Ovary (tissue), 3 donors: ENCODE results near the gene ETV4.

Experiments used
- EP300 ChIP-seq: sonication (generic); formaldehyde crosslinking; IDR thresholded peaks from one replicate; pipeline ENCODE4 v1.6.1; 2017; ENCODE audit warnings: antibody characterized with exemption
- POLR2A ChIP-seq: fragments of 450-650 bp; IDR thresholded peaks from one replicate; pipeline ENCODE4 v1.6.1; 2017; ENCODE audit warnings: antibody characterized with exemption, mild to moderate bottlenecking, moderate library complexity
- TF ChIP-seq, protein P1 (sequence below), 3 donors: fragments of 450-650 bp in 2 of 3; fragments of 200-600 bp in 1 of 3; IDR thresholded peaks; one replicate each; pipeline versions ENCODE4 v1.5.1 to v1.8.0; 2016 to 2022; ENCODE audit warnings: antibody characterized with exemption in 3 of 3, mild to moderate bottlenecking in 1 of 3
- donor health status: DM: no; HTN: no; CAD: no.

DNA sequence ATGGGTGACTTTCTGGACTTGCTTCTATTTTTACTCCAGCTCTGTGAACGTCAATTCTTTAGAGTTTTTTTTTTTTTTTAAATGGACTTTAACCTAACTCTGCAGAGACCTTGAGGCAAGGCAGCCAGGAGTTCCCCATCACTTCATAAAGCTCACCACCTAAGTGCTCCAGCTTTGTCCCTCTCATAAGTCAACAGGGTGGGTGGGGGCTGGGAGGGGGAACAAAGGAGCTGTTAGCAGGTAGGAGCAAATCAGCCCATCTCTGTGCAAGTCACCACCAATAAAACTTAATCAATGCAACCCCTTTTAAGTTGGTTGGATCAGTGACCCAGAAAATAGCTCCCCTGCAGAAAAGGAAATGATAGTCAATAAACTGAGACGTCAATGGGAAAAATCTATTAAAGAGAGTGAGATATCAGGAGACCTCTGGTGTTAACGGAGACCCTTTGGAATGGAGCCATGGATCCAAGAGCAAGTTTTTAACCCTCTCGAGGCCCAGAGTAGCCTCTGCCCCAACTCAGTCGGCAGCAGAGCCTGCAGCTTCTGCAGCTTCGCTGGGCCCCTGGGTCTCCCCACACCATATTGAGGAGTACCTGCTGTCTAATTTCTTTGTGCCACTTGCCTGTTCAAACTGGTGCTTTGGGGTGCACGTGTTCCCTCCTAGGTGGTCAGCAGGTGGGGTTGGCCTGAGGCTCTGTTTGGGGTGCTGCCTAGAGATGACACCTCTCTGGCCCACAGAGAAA is 27.6 kb upstream of the ETV4 start:
- TF ChIP-seq, protein P1, sequence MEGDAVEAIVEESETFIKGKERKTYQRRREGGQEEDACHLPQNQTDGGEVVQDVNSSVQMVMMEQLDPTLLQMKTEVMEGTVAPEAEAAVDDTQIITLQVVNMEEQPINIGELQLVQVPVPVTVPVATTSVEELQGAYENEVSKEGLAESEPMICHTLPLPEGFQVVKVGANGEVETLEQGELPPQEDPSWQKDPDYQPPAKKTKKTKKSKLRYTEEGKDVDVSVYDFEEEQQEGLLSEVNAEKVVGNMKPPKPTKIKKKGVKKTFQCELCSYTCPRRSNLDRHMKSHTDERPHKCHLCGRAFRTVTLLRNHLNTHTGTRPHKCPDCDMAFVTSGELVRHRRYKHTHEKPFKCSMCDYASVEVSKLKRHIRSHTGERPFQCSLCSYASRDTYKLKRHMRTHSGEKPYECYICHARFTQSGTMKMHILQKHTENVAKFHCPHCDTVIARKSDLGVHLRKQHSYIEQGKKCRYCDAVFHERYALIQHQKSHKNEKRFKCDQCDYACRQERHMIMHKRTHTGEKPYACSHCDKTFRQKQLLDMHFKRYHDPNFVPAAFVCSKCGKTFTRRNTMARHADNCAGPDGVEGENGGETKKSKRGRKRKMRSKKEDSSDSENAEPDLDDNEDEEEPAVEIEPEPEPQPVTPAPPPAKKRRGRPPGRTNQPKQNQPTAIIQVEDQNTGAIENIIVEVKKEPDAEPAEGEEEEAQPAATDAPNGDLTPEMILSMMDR (IDR thresholded peaks at IDR 0.05) = no peak
- TF ChIP-seq POLR2A (no peak), EP300 (no peak)
